ENCODE results near the gene CDC42BPG.

GRCh38 chr11:64892838-64893193, 48.4 kb upstream of the CDC42BPG start:
- TF ChIP-seq SP1 (IDR thresholded peaks at IDR 0.05; ENCODE audit: low read depth, low read length) (no peak), GABPA (IDR thresholded peaks at IDR 0.05; ENCODE audit: borderline replicate concordance, insufficient read depth, low read length) (no peak), CTCF (IDR thresholded peaks at IDR 0.05; ENCODE audit: control extremely low read depth in 1 of 3, insufficient read depth in 1 of 3, low read depth in 1 of 3, low read length in 3 of 3) (no peak), POLR2AphosphoS5 (IDR thresholded peaks at IDR 0.05; ENCODE audit: low read depth, low read length) (no peak), CBX5 (IDR thresholded peaks at IDR 0.05; ENCODE audit: low read depth, low read length) (no peak), SIN3A (conservative IDR thresholded peaks at IDR 0.05 in 1 of 2, IDR thresholded peaks at IDR 0.05 in 1 of 2; ENCODE audit: low read depth in 1 of 2, low read length in 2 of 2) (no peak), EP300 (IDR thresholded peaks at IDR 0.05; ENCODE audit: borderline replicate concordance in 1 of 2, low read depth in 2 of 2, low read length in 2 of 2) (no peak), YY1 (IDR thresholded peaks at IDR 0.05; ENCODE audit: low read depth, low read length) (no peak), ASH2L (IDR thresholded peaks at IDR 0.05; ENCODE audit: low read length) (no peak), USF2 (IDR thresholded peaks at IDR 0.05; ENCODE audit: low read length) (no peak), BRCA1 (IDR thresholded peaks at IDR 0.05; ENCODE audit: low read depth, low read length) (no peak), EZH2 (IDR thresholded peaks at IDR 0.05; ENCODE audit: low read depth, low read length, severe bottlenecking) (no peak)
